22Rv1 (cell line): ENCODE results near the gene ARHGEF10L.

Source experiments
- ZFX ChIP-seq: fragments of 450-650 bp; IDR thresholded peaks from 2 replicates; pipeline ENCODE4 v1.6.1; 2017; ENCODE audit warnings: antibody characterized with exemption, borderline replicate concordance
- TF ChIP-seq, protein P1 (sequence below): fragments of 450-650 bp; IDR thresholded peaks from 2 replicates; pipeline ENCODE4 v1.5.1; 2017; ENCODE audit warnings: mild to moderate bottlenecking

DNA sequence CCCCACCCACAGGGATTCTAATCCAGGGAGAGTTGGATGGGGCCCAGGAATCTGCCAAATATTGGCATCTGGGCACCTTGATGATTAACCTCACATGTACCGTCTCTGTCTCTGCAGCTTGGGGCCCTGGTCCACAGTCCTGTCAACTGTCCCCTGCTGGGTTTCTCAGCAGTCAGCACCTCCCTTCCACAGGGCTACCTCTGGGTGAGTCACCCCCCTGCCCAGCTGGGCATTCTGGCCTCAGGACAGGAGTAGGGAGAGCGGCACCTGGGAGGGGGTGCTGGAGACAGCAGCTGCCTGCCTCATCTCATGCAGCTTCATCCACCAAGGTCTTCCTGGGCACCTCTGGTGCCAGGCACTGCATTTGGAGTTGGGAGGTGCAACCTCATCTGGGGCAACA lies 115.0 kb downstream of the ARHGEF10L start:
- TF ChIP-seq, protein P1, sequence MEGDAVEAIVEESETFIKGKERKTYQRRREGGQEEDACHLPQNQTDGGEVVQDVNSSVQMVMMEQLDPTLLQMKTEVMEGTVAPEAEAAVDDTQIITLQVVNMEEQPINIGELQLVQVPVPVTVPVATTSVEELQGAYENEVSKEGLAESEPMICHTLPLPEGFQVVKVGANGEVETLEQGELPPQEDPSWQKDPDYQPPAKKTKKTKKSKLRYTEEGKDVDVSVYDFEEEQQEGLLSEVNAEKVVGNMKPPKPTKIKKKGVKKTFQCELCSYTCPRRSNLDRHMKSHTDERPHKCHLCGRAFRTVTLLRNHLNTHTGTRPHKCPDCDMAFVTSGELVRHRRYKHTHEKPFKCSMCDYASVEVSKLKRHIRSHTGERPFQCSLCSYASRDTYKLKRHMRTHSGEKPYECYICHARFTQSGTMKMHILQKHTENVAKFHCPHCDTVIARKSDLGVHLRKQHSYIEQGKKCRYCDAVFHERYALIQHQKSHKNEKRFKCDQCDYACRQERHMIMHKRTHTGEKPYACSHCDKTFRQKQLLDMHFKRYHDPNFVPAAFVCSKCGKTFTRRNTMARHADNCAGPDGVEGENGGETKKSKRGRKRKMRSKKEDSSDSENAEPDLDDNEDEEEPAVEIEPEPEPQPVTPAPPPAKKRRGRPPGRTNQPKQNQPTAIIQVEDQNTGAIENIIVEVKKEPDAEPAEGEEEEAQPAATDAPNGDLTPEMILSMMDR, result no peak
- no peak for TF ChIP-seq ZFX
